ENCODE measurements around the gene TOP3A.

TOP3A gene

DNA sequence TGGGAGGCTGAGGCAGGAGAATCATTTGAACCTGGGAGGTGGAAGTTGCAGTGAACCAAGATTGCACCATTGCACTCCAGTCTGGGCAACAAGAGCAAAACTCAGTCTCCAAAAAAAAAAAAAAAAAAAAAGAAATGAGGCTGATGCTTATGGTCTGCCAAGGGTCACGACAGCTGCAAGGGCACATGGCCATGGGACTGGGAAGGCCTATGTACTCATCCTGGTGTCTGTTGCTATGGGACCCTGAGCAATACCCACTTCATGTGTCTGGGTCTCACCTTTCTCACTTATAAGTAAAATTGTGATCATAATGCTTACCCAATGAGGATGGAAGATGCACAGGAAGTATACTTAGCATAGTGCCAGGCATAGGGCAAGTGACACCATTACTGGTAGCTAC lies 37.7 kb downstream of the TOP3A start:
- DNase-seq (ENCODE audit: low read depth): no peak

DNA sequence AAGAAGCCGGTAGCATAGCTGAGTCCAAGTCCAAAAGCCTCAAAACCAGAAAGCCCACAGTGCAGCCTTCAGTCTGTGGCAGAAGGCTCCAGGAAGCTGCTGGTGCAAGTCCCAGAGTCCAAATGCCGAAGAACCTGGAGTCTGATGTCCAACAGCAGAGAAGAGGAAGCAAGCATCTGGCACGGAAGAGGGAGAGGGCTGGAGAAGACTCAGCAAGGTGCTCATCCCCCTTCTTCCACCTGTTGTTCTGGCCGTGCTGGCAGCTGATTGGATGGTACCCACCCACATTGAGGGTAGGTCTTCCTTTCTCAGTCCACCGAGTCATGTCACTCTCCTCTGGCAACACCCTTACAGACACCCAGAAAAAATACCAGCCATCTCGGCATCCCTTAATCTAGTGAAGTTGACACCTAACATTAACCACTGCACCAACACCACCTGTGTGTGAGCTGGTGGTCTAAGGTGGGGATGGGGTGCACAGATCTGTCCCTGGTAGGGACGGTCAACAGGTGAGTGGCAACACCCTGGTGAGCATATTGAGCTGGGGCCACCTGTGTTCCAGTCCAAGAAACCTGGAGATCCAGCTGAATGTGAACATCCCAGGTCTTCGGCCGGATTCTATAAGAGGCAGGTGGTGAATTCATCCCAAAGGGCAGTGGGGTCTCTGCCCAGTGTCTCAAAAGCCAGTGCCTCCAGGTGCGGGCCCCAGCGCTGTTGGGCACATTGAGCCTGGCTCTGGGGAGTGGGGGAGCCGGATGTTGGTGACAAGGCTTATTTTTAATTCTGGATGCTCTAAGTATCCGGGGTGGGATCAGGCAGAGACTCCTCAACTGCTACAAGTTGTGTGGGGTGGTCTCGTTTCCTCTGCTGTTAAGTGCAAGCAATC lies 44.5 kb downstream of the TOP3A start:
- DNase-seq (ENCODE audit: low read depth): no peak

DNA sequence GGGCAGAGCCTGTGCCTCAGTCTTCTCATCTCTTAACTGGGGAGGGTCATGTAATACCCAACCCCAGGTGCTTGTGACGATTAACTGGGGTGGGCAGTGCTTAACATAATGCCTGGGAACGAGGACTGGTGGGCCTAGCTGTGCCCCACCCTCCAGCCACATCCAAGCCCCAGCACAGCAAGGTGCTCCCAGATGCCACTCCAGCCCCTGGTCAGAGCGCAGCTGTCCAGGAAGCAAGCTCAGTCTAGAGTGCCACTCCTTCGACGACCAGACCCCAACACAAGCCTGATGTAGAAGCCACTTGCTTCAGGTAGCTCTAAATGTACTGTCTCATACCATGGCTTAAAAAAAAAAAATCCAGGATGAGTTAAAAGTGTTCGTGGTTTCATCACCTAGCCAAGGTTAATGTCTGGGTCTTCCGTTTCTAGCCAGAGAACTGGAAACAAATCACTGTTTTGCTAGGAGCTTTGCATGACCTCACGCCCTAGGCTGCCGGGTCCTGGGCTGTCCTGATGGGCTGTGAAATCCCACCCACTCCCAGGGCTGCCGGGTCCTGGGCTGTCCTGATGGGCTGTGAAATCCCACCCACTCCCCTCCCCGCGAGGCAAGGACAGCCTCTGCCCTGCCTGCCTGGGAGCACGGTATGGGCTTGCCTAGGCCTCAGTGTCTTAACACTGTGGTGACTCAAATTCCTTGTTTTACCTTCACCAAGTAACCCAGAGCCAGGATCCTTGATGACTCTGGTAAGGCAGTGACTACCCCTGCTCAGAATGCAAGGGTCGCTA lies 46.7 kb downstream of the TOP3A start:
- DNase-seq (ENCODE audit: low read depth): no peak

DNA sequence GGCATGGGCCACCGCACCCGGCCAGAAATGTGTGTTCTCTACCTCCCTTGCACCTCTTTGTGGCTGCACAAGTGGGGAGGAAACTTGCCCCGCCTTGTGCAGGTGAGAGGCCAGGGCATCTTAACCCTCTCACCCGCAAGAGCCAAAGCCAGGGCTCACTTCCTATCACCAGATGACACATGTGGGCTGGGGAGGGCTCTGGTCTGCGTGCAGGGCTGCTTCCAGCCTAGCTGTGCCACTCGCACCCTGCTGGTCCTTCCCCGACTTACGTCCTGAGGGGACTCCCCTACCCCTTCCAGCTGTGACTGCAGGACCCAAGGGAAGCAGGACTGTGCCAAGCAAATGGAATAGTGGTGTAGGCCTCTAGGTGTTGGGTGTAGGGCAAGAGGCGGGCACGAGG lies 47.4 kb downstream of the TOP3A start:
- no peak for DNase-seq (ENCODE audit: low read depth)

DNA sequence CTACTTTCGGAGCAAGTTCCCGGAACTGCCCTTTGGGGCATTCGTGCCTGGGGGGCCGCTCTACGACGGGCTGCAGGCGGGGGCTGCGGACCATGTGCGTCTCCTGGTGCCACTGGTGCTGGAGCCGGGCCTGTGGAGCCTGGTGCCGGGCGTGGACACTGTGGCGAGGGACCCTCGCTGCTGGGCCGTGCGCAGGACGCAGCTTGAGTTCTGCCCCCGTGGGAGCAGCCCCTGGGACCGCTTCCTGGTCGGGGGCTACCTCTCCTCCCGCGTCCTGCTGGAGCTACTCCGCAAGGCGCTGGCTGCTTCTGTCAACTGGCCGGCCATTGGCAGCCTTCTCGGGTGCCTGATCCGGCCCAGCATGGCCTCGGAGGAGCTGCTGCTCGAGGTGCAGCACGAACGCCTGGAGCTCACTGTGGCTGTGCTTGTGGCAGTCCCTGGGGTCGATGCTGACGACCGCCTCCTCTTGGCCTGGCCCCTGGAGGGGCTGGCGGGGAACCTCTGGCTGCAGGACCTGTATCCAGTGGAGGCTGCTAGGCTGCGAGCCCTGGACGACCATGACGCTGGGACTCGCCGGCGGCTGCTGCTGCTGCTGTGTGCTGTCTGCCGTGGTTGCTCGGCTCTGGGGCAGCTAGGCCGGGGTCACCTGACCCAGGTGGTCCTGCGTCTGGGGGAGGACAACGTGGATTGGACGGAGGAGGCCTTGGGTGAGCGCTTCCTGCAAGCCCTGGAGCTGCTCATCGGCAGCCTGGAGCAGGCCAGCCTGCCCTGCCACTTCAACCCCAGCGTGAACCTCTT lies 50.7 kb downstream of the TOP3A start:
- no peak for DNase-seq (ENCODE audit: low read depth)

DNA sequence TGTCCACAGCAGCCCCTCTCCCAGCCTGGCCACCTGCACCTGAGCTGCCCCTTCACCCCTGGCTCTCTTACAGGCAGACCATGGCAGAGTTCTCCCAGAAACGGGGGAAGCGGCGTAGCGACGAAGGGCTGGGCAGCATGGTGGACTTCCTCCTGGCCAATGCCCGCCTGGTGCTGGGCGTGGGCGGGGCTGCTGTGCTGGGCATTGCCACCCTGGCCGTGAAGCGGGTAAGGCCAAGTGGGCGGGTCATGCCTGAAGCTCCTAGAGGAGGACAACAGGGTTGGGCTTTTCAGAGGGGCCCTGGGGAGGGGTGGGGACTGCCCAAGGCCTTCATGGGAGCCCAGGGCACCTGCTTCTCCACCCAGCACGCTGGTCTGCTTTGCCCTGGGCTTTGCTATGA lies 52.2 kb downstream of the TOP3A start:
- no peak for DNase-seq (ENCODE audit: low read depth)

DNA sequence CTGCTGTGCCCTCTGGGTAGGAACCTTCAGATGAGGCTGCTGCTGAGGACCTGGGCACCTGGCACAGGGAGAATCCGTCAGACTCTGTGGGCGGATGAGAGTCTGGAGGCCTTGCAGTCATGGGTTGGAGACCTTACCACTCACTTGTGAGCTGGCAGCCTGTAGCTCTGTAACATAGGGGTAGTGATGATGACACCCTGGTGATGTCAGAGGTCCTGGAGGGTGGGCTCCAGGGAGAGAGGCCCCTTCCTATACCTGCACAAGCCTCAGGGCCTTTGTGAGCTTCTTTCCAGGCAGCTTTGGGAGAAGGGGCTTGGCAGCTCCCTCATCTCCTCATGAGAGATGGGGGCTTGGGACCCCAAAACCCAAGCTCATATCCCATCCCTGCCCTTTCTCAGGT lies 52.7 kb downstream of the TOP3A start:
- DNase-seq (ENCODE audit: low read depth): no peak

DNA sequence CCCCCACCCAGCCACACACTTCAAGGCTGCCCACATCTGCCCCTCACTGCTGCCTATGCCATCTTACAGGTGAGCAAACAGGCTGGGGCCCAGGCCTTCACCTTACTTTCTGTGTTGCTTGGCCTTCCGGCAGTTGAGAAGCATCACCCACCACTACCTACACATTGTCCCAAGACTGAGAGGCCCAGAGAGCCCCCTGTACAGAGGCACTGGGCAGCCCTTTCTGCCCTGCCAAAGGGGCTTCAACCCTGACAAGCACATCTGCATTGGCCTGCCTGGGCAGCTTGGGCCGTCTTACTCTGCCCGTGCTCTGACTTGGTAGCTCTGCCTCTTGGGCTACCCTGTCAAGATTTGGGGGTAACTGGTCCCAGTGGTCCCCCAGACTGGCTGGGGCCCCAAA lies 53.1 kb downstream of the TOP3A start:
- no peak for DNase-seq (ENCODE audit: low read depth)

DNA sequence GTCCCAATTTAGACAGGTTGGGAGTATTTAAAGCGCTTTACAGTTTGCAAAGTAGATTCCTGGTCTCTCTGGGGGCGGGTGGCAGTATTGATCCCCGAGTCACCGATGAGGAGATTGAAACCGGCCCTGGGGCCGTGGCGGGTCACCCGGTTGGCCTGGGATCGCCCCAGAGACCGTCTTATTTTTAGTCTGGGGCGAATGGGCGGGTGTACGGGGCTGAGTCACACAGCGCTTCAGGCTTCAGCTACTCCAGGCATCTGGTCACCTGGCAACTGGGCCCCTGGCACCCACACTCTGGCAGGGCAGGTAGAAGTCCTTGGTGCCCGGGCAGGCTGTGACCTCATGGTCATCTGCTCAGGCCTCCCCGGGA lies 53.7 kb downstream of the TOP3A start:
- DNase-seq (ENCODE audit: low read depth): no peak

DNA sequence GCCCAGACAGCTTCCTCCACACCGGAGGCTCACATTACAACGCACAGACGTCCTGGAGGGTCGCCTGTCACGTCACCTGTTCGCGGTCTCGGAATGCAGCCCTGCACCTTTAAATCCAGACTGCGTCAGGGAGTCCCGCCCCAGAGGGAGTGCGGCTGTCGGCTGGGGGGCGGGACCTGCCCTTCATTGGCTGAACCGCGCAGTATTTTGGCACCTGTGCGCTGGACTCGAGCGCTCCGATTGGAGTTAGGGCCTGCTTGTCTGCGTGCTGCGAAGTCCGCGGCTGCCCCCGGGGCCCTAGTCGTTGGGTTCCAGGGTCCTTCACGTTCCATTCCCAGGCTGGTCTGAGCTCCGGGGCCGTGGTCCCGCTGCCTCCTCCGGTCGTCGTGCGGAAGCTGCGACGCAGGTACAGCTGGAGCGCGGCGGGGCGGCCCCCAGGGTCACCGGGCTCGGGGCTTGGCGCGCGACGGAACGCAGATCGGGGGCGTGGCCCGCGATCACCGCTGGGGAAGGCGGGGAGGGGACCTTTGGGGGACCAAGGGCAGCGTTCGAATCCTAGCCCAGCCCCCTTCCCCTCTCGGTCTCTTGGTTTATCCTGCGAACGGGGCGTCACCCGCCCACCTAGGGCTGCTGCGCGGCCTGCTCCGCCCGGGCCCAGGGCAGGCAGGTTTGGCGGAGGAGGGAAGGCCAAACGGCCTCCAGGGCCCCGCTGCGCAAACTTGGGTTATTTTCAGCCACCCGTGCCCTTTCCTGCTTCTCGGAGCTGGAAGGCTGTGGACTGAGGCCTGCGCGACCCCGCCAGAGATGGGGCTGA lies 54.3 kb downstream of the TOP3A start, which contains the start of gene MIEF2:
Gene MIEF2 (plus strand): TSS at position 331 of the 814 bp plus-strand sequence. CDS start 2,059 bp downstream, outside the sequence.
- DNase-seq (ENCODE audit: low read depth): peak; percentile 90

DNA sequence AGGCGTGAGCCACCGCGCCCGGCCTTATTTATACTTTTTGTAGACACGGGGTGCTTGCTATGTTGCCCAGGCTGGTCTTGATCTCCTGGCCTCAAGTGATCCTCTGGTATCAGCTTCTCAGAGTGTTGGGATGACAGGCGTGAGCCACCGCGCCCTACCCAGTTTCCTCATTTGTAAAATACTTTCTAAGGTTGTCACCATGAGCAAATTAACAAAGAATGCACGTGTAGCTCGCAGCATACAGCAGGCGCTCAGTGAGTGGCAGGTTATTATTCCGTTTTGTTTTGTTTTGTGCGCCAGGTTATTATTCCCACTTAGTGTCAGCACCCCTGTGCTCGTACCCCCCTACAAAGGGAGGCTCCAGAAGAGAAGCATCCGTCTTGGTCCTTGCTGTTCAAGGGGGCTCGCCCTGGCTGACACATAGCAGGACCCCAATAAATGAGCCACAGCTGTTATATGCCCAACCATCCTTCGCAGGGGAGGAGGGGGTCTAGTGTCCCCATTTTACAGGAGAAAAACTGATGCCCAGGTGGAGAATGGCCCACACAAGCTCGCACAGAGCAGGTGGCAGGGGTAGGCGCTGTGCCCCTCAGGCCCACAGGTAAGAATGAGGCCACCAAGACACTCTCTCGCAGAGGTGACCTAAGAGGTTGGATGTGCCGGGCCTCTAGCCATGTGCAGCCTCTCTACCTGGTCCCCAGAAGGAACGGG lies 55.0 kb downstream of the TOP3A start:
- no peak for DNase-seq (ENCODE audit: low read depth)

DNA sequence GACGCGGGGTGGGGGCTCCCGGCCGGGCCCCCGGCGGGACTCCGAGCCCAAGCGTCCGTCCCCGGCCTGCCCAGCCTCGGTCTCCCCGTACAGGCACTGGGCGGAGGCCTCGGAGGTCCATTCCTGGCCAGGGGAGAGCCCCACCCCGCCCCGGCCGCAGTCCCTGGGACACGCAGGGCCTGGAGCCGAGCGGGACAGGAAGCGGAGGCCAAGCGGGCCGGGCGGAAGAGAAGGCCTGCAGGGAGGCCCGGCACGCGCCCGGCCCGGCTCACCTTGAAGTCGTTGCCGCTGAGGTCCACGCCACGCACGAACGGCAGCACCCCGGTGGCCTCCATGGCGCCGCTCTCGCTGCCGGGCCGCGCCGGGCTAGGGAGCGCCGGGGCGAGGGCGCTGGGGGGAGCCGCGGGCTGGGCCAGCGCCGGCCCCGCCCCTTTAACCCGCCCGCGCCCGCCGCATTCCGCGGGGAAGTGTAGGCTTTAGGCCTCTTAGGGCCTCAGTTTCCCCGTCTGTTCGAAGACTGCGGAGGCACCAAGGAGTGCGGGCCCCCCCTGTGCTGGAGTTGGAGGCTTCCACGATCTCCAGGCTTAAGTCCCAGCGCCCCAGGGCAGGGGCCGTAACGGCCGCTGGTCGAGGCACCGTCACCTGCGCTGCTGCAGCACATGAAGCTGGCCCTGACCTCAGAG lies 56.3 kb downstream of the TOP3A start, which contains the start of gene FLII:
Gene FLII (minus strand): TSS at position 383 of the 683 bp plus-strand sequence. CDS start 48 bp downstream, at position 335.
- DNase-seq (ENCODE audit: low read depth): peak; percentile 46

DNA sequence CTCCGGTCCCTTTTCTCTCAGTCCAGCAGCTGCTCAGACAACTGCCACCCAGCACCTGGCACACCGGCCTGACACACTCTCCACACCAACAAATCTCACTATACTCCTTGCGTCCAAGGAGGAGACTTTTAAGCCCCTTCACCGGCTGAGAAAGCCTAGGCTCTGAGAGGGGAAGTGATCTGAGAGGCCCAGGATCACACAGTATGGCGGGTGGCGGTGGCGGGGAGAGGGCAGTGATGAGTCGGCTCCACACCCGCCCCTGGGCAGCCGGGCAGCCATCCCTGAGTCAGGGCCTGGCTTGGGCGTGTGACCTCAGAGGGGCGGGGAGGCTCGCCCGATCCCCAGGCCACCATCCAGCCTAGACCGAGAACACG lies 56.8 kb downstream of the TOP3A start:
- peak; percentile 24 for DNase-seq (ENCODE audit: low read depth)

DNA sequence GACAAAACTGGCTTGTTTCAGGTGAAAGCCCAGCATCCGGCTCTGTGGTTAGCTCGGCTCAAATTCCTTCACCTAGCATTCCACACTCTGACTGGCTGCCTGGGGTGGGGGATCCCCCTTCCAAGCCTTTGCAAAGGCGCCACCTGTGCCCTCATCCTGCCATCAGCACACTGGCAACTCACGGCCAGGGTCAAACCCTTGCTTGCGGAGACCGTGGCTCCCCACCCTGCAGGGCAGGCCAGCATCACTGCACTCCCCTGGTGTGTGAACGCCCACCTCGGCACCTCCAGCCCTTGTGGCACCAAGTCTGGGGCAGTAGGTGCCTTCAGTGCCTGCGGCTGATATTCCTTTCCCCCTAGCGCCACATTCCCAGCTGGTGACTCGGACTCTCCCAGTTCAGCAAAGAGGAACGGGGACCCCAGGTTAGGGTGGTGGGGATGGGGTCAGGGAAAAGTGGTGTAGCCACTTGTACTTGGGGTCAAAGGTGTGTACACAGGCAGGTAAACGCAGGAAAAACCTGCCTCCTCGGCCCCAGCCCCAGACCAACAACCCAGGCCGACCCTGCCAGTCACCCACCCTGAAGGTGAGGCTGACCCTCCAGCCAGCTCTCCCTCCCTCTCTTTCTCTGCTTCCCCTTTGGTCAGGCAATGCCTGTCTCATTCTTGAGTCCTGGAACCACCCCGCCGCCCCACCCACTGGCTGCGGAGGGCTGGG lies 57.4 kb downstream of the TOP3A start:
- no peak for DNase-seq (ENCODE audit: low read depth)

DNA sequence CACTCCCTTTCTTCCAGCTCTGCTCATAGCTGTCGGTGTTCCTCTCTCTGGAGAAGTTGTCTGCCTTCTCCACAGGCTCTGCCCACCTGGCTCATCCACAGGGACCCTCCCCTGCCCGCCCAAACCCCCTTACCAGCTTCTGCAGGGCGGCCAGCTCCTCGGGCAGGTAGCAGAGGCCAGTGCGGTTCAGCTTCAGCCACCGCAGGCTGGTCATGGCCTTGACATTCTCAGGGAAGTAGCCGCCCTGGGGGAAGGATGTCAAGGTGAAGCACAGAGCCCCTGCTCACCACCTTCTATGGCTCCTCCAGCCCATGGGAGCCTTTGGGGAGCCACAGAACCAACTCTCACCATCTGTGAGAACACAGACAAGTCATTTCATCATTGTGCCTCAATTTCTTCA lies 58.0 kb downstream of the TOP3A start:
- DNase-seq (ENCODE audit: low read depth): no peak

DNA sequence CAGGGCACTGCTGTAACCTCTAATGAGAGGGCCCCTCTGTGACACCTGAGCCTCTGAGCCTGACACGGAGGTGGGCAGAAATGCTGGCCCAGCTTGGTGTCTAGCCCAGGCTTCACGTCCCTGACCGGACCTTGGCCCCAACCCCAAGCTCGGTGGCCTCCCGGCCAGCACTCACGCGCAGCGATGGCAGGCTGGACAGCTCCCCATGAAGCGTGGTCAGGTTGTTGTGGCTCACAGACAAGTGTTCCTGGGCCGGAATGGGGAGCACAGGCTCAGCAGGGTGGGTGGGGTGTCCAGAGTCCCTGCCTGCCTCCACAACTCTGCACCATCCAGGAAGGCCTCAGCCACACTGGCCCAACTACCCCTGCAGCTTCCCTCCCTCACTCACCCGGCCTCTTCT lies 58.4 kb downstream of the TOP3A start:
- no peak for DNase-seq (ENCODE audit: low read depth)

DNA sequence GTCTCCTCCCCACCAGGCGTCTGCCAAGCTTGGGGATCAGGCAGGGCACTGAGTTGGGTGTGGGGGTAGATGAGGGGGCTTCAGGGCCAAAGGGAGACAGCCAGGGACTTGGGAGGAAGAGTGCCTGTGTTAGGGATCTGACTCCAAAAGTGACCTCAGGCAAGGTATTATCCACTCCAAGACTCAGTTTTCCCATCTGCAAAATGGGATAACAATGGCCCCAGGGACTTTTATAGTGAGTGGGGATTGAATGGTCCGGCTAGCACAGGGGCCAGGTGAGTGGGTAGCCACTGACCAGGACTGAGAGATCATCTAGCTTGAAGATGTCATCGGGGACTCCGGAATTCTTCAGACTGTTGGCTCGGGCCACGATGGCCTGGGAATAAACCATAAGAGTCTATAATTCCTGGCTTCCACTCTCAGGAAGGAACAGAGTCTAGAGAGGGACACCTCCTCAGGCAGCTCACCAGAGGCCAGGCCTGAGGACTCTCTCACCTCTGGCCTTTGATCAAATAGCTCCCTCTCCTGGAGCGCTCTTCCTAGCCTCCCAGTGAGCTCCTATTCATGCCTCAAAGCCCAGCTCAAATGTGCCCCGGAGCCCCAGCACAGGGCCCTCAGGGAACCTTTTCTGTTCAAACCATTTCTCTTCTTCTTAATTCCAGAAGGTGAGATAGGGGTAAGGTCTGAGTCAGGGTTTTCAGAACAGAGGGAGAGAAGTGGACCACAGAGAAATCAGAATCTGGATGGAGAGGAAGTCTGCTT lies 59.7 kb downstream of the TOP3A start:
- DNase-seq (ENCODE audit: low read depth): no peak

DNA sequence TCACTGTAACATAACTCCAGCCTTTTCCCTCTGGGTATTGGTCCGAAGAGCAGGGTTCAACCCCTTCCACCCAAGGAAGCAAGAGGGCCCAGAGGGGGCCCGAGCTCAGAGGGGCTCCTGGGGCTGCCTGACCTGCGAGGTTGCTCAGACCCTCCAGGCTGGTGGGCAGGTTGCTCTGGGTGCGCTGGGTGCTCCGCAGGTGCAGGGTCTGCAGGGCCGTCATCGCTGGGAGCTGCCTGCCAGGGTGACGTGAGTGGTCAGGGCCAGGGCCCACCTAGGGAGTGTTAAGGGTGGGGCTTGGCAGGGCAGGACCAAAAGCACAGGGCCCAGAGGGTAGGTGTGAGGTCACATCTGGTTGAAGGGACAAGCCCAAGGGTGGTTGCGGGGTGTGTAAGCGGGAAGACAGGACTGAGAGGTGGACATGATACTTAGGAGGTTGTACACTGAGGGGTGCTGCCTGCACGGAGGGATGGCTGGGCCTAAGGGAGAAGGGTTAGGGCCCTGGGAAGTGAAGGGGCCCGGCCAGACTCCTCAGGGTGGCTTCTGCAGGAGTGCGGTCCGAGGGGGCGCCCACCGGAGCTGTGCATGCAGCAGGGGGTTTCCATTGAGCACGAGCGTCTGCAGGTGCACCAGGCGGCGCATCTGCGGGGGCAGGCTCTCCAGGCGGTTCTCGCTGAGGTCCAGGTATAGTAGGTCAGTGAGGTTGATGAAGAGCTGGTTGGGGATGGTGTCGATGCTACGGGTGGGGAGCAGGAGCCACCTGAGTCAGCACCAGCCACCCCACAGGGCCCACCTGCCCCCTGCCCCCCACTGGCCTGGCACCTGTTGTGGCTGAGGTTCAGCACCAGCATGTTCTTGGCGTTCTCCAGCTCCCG lies 60.6 kb downstream of the TOP3A start:
- DNase-seq (ENCODE audit: low read depth): no peak
